Neural cell (in vitro differentiated cells): ENCODE measurements around the gene RLF.

Source experiments
- EZH2 ChIP-seq: fragments of 200-600, 300-800 bp; shearing (Covaris generic), sonication (generic); IDR thresholded peaks from 2 replicates; pipeline ENCODE4 v1.6.1; 2014; ENCODE audit warnings: antibody characterized with exemption, low read length, borderline replicate concordance, mild to moderate bottlenecking; ENCODE audit not compliant: insufficient read depth, poor library complexity, severe bottlenecking
- MXI1 ChIP-seq: fragments of 450-650 bp; conservative IDR thresholded peaks from 2 replicates; pipeline ENCODE4 v1.6.1; 2014; ENCODE audit warnings: antibody characterized with exemption, mild to moderate bottlenecking; ENCODE audit not compliant: poor library complexity, severe bottlenecking
- POLR2AphosphoS5 ChIP-seq: IDR thresholded peaks from 2 replicates; pipeline ENCODE4 v1.6.1; 2012
- RAD21 ChIP-seq: fragments of 450-650 bp; conservative IDR thresholded peaks from 2 replicates; pipeline ENCODE4 v1.6.1; 2014; ENCODE audit warnings: antibody characterized with exemption, mild to moderate bottlenecking, moderate library complexity
- SMC3 ChIP-seq: fragments of 450-650 bp; conservative IDR thresholded peaks from 2 replicates; pipeline ENCODE4 v1.6.1; 2014; ENCODE audit warnings: antibody characterized with exemption, mild to moderate bottlenecking, moderate library complexity; ENCODE audit not compliant: poor library complexity
- TF ChIP-seq, protein P1 (sequence below): fragments of 450-650 bp; IDR thresholded peaks from 2 replicates; pipeline ENCODE4 v1.5.1; 2014; ENCODE audit warnings: antibody characterized with exemption, mild to moderate bottlenecking, moderate library complexity; ENCODE audit not compliant: poor library complexity, severe bottlenecking
- TF ChIP-seq, protein P2 (sequence below): IDR thresholded peaks from 2 replicates; pipeline ENCODE4 v1.6.1; 2012; ENCODE audit warnings: borderline replicate concordance

DNA sequence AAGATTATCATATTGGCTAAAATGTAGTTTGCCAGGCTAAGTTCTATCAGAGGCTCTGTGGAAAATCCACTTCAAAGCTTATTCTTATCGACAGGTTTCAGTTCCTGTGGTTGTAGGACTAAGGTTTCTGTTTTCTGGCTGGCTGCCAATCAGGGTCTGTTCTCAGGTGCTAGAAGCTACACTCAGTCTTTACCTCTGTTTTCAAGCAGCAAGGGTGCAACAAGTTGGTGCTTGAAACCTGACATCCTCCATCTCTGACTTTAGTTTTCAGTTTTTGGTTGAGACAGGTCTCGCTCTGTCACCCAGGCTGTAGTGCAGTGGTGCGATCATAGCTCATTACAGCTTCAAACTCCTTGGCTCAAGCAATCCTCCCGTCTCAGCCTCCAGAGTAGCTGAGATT is 71.3 kb downstream of the RLF start:
- TF ChIP-seq, protein P1, sequence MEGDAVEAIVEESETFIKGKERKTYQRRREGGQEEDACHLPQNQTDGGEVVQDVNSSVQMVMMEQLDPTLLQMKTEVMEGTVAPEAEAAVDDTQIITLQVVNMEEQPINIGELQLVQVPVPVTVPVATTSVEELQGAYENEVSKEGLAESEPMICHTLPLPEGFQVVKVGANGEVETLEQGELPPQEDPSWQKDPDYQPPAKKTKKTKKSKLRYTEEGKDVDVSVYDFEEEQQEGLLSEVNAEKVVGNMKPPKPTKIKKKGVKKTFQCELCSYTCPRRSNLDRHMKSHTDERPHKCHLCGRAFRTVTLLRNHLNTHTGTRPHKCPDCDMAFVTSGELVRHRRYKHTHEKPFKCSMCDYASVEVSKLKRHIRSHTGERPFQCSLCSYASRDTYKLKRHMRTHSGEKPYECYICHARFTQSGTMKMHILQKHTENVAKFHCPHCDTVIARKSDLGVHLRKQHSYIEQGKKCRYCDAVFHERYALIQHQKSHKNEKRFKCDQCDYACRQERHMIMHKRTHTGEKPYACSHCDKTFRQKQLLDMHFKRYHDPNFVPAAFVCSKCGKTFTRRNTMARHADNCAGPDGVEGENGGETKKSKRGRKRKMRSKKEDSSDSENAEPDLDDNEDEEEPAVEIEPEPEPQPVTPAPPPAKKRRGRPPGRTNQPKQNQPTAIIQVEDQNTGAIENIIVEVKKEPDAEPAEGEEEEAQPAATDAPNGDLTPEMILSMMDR = no peak
- no peak for TF ChIP-seq RAD21
- no peak for TF ChIP-seq POLR2AphosphoS5
- no peak for TF ChIP-seq MXI1
- no peak for TF ChIP-seq SMC3
- TF ChIP-seq, protein P2, sequence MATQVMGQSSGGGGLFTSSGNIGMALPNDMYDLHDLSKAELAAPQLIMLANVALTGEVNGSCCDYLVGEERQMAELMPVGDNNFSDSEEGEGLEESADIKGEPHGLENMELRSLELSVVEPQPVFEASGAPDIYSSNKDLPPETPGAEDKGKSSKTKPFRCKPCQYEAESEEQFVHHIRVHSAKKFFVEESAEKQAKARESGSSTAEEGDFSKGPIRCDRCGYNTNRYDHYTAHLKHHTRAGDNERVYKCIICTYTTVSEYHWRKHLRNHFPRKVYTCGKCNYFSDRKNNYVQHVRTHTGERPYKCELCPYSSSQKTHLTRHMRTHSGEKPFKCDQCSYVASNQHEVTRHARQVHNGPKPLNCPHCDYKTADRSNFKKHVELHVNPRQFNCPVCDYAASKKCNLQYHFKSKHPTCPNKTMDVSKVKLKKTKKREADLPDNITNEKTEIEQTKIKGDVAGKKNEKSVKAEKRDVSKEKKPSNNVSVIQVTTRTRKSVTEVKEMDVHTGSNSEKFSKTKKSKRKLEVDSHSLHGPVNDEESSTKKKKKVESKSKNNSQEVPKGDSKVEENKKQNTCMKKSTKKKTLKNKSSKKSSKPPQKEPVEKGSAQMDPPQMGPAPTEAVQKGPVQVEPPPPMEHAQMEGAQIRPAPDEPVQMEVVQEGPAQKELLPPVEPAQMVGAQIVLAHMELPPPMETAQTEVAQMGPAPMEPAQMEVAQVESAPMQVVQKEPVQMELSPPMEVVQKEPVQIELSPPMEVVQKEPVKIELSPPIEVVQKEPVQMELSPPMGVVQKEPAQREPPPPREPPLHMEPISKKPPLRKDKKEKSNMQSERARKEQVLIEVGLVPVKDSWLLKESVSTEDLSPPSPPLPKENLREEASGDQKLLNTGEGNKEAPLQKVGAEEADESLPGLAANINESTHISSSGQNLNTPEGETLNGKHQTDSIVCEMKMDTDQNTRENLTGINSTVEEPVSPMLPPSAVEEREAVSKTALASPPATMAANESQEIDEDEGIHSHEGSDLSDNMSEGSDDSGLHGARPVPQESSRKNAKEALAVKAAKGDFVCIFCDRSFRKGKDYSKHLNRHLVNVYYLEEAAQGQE = no peak
- no peak for TF ChIP-seq EZH2
